Stomach (tissue), 4 donors: ENCODE measurements around the gene TEAD3.

ENCODE experiments used
- CTCF ChIP-seq, 7 experiments: fragments of 450-650 bp in 4 of 7; fragments of 200-600 bp in 3 of 7; sonication (generic) in 3 of 7; IDR thresholded peaks; one replicate each; pipeline ENCODE4 v1.5.1; 2016 to 2019; ENCODE audit warnings: antibody characterized with exemption in 7 of 7, control low read depth in 2 of 7, mild to moderate bottlenecking in 1 of 7
- POLR2AphosphoS5 ChIP-seq, 3 donors: sonication (generic); formaldehyde crosslinking; IDR thresholded peaks; one replicate each; pipeline ENCODE4 v1.6.1; 2016; ENCODE audit warnings: antibody characterized with exemption in 3 of 3

DNA sequence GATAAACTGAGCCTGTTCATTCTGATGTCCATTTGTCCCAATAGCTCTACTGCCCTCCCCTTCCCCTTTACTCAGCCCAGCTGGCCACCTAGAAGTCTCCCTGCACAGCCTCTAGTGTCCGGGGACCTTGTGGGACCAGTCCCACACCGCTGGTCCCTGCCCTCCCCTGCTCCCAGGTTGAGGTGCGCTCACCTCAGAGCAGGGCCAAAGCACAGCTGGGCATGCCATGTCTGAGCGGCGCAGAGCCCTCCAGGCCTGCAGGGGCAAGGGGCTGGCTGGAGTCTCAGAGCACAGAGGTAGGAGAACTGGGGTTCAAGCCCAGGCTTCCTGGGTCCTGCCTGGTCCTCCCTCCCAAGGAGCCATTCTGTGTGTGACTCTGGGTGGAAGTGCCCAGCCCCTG, 69.4 kb downstream of the TEAD3 start:
- TF ChIP-seq POLR2AphosphoS5 (IDR thresholded peaks at IDR 0.05) (no peak), CTCF (IDR thresholded peaks at IDR 0.05) (no peak)
